Activated T-cell treated with anti-CD3 and anti-CD28 coated beads, Interleukin-2, amount 50 U/mL, for 24 hours (primary cell): ENCODE results near the gene NIN.

ENCODE experiments used
- DNase-seq: peaks from one replicate; pipeline ENCODE4 v3.0.0-alpha.2; 2020
- H3K27ac Mint-ChIP-seq: 2 replicates; pipeline ENCODE4 v1.8.0; 2020; ENCODE audit warnings: mild to moderate bottlenecking, mixed read lengths
- H3K27me3 Mint-ChIP-seq: 2 replicates; pipeline ENCODE4 v1.8.0; 2020; ENCODE audit warnings: mixed read lengths
- H3K36me3 Mint-ChIP-seq: 2 replicates; pipeline ENCODE4 v1.8.0; 2020; ENCODE audit warnings: low read depth, mixed read lengths
- H3K4me1 Mint-ChIP-seq: 2 replicates; pipeline ENCODE4 v1.8.0; 2020; ENCODE audit warnings: low read depth, mixed read lengths
- H3K4me3 Mint-ChIP-seq: 2 replicates; pipeline ENCODE4 v1.8.0; 2020; ENCODE audit warnings: mild to moderate bottlenecking, moderate library complexity, mixed read lengths
- H3K9me3 Mint-ChIP-seq: 2 replicates; pipeline ENCODE4 v1.8.0; 2020; ENCODE audit warnings: mixed read lengths

Gene NIN

GRCh38 chr14:50795909-50796308 lies 35.1 kb downstream of the NIN start:
- Mint-ChIP-seq H3K4me1 (peaks cover 62% of the 10 kb centered on the region), H3K36me3 (peaks cover 57% of the 10 kb centered on the region), H3K27ac (peak overlapping the region; percentile 9), H3K27me3 (no peaks in the 10 kb centered on the region), H3K4me3 (no peak overlapping the region), H3K9me3 (no peaks in the 10 kb centered on the region)
- DNase-seq, result no peak

GRCh38 chr14:50795142-50795541 lies 35.8 kb downstream of the NIN start:
- DNase-seq, result no peak
- Mint-ChIP-seq H3K9me3 (no peaks in the 10 kb centered on the region), H3K4me1 (peaks cover 69% of the 10 kb centered on the region), H3K4me3 (no peak overlapping the region), H3K36me3 (peaks cover 61% of the 10 kb centered on the region), H3K27ac (no peak overlapping the region), H3K27me3 (no peaks in the 10 kb centered on the region)

- no peak for DNase-seq
- Mint-ChIP-seq H3K4me1 (peaks cover 77% of the 10 kb centered on the region), H3K27ac (peak overlapping the region; percentile 62), H3K27me3 (no peaks in the 10 kb centered on the region), H3K36me3 (peaks cover 63% of the 10 kb centered on the region), H3K4me3 (no peak overlapping the region), H3K9me3 (no peaks in the 10 kb centered on the region)
Observed at GRCh38 chr14:50794068-50794645, 36.8 kb downstream of the NIN start.

GRCh38 chr14:50792634-50793068 lies 38.3 kb downstream of the NIN start:
- H3K4me1 Mint-ChIP-seq, result peaks cover 83% of the 10 kb centered on the region
- no peaks in the 10 kb centered on the region for H3K27me3 Mint-ChIP-seq
- H3K27ac Mint-ChIP-seq, result peak overlapping the region; percentile 91
- DNase-seq, result no peak
- H3K9me3 Mint-ChIP-seq, result no peaks in the 10 kb centered on the region
- peaks cover 69% of the 10 kb centered on the region for H3K36me3 Mint-ChIP-seq
- H3K4me3 Mint-ChIP-seq, result peak overlapping the region; percentile 69

GRCh38 chr14:50792051-50792477 lies 38.9 kb downstream of the NIN start:
- no peak for DNase-seq
- peak overlapping the region; percentile 69 for H3K4me3 Mint-ChIP-seq
- H3K9me3 Mint-ChIP-seq, result no peaks in the 10 kb centered on the region
- H3K36me3 Mint-ChIP-seq, result peaks cover 72% of the 10 kb centered on the region
- H3K4me1 Mint-ChIP-seq, result peaks cover 87% of the 10 kb centered on the region
- no peaks in the 10 kb centered on the region for H3K27me3 Mint-ChIP-seq
- H3K27ac Mint-ChIP-seq, result peak overlapping the region; percentile 91

- no peak for DNase-seq
- H3K27ac Mint-ChIP-seq, result peak overlapping the region; percentile 91
- peaks cover 90% of the 10 kb centered on the region for H3K4me1 Mint-ChIP-seq
- no peaks in the 10 kb centered on the region for H3K9me3 Mint-ChIP-seq
- no peaks in the 10 kb centered on the region for H3K27me3 Mint-ChIP-seq
- H3K36me3 Mint-ChIP-seq, result peaks cover 74% of the 10 kb centered on the region
- H3K4me3 Mint-ChIP-seq, result no peak overlapping the region
Observed at GRCh38 chr14:50791201-50791600, 39.8 kb downstream of the NIN start.

GRCh38 chr14:50790589-50790988 lies 40.4 kb downstream of the NIN start:
- peaks cover 73% of the 10 kb centered on the region for H3K36me3 Mint-ChIP-seq
- no peak for DNase-seq
- peak overlapping the region; percentile 75 for H3K27ac Mint-ChIP-seq
- no peaks in the 10 kb centered on the region for H3K9me3 Mint-ChIP-seq
- no peak overlapping the region for H3K4me3 Mint-ChIP-seq
- H3K27me3 Mint-ChIP-seq, result no peaks in the 10 kb centered on the region
- peaks cover 92% of the 10 kb centered on the region for H3K4me1 Mint-ChIP-seq

GRCh38 chr14:50786751-50787464 lies 44.1 kb downstream of the NIN start:
- Mint-ChIP-seq H3K9me3 (no peaks in the 10 kb centered on the region), H3K4me3 (peak overlapping the region; percentile 54), H3K4me1 (peaks cover 91% of the 10 kb centered on the region)

GRCh38 chr14:50785457-50786063 lies 45.4 kb downstream of the NIN start:
- Mint-ChIP-seq H3K4me3 (peak overlapping the region; percentile 22), H3K27ac (peak overlapping the region; percentile 94), H3K27me3 (no peaks in the 10 kb centered on the region), H3K4me1 (peaks cover 81% of the 10 kb centered on the region), H3K9me3 (no peaks in the 10 kb centered on the region), H3K36me3 (peaks cover 56% of the 10 kb centered on the region)
- no peak for DNase-seq

More at GRCh38 chr14:50786751-50787464, 44.1 kb downstream of the NIN start:
- no peak for DNase-seq
- Mint-ChIP-seq H3K36me3 (peaks cover 65% of the 10 kb centered on the region), H3K27ac (peak overlapping the region; percentile 94), H3K27me3 (no peaks in the 10 kb centered on the region)

- peak; percentile 36 for DNase-seq
- Mint-ChIP-seq H3K9me3 (no peaks in the 10 kb centered on the region), H3K27ac (peak overlapping the region; percentile 94), H3K4me3 (peak overlapping the region; percentile 18), H3K27me3 (no peaks in the 10 kb centered on the region), H3K4me1 (peaks cover 77% of the 10 kb centered on the region), H3K36me3 (peaks cover 51% of the 10 kb centered on the region)
Observed at GRCh38 chr14:50784683-50785456, 46.1 kb downstream of the NIN start.

GRCh38 chr14:50783563-50783962 lies 47.4 kb downstream of the NIN start:
- Mint-ChIP-seq H3K27me3 (no peaks in the 10 kb centered on the region), H3K27ac (peak overlapping the region; percentile 77), H3K4me1 (peaks cover 76% of the 10 kb centered on the region), H3K4me3 (no peak overlapping the region), H3K36me3 (peaks cover 39% of the 10 kb centered on the region), H3K9me3 (no peaks in the 10 kb centered on the region)
- no peak for DNase-seq

GRCh38 chr14:50780393-50780792 lies 50.6 kb downstream of the NIN start:
- no peaks in the 10 kb centered on the region for H3K27me3 Mint-ChIP-seq
- no peak overlapping the region for H3K4me3 Mint-ChIP-seq
- peaks cover 54% of the 10 kb centered on the region for H3K4me1 Mint-ChIP-seq
- DNase-seq, result no peak
- no peaks in the 10 kb centered on the region for H3K9me3 Mint-ChIP-seq
- no peak overlapping the region for H3K27ac Mint-ChIP-seq
- peaks cover 41% of the 10 kb centered on the region for H3K36me3 Mint-ChIP-seq

GRCh38 chr14:50778721-50779483 lies 52.1 kb downstream of the NIN start:
- peak overlapping the region; percentile 24 for H3K27ac Mint-ChIP-seq
- DNase-seq, result no peak
- H3K4me1 Mint-ChIP-seq, result peaks cover 52% of the 10 kb centered on the region
- H3K9me3 Mint-ChIP-seq, result no peaks in the 10 kb centered on the region
- peaks cover 49% of the 10 kb centered on the region for H3K36me3 Mint-ChIP-seq
- no peaks in the 10 kb centered on the region for H3K27me3 Mint-ChIP-seq
- H3K4me3 Mint-ChIP-seq, result no peak overlapping the region

GRCh38 chr14:50776522-50776921 lies 54.4 kb downstream of the NIN start:
- Mint-ChIP-seq H3K4me1 (peaks cover 42% of the 10 kb centered on the region), H3K27me3 (no peaks in the 10 kb centered on the region), H3K9me3 (no peaks in the 10 kb centered on the region), H3K36me3 (peaks cover 63% of the 10 kb centered on the region), H3K4me3 (no peak overlapping the region), H3K27ac (no peak overlapping the region)
- DNase-seq, result no peak
